ENCODE data around the gene MYORG.
"Not testable (repeated sequence)": the region's sequence is repeated elsewhere in the genome, so short reads cannot be mapped to it uniquely, and the experiment has no call there.

MYORG gene

GRCh38 chr9:34368796-34369195, 7.9 kb downstream of the MYORG start:
- not testable (repeated sequence) for DNase-seq

GRCh38 chr9:34367751-34368410, 8.8 kb downstream of the MYORG start:
- DNase-seq = not testable (repeated sequence)

GRCh38 chr9:34366365-34366764, 10.3 kb downstream of the MYORG start:
- DNase-seq = no peak

GRCh38 chr9:34365282-34365681, 11.4 kb downstream of the MYORG start:
- DNase-seq = no peak

GRCh38 chr9:34363619-34364351, 12.9 kb downstream of the MYORG start:
- no peak for DNase-seq

- DNase-seq = no peak
Observed at GRCh38 chr9:34362614-34363214, 14.0 kb downstream of the MYORG start.

DNA sequence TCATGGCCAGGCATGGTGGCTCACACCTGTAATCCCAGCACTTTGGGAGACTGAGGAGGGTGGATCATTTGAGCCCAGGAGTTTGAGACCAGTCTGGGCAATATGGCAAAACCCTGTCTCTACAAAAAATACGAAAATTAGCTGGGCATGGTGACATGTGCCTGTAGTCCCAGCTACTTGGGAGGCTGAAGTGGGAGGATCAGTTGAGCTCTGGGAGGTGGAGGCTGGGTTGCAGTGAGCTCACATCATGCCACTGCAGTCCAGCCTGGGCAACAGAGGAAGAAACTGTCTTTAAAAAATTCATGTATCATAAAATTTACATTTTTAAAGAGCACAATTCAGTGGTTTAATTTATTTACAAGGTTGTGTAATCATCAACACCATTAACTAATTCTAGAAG, 23.7 kb downstream of the MYORG start:
- not testable (repeated sequence) for DNase-seq

DNA sequence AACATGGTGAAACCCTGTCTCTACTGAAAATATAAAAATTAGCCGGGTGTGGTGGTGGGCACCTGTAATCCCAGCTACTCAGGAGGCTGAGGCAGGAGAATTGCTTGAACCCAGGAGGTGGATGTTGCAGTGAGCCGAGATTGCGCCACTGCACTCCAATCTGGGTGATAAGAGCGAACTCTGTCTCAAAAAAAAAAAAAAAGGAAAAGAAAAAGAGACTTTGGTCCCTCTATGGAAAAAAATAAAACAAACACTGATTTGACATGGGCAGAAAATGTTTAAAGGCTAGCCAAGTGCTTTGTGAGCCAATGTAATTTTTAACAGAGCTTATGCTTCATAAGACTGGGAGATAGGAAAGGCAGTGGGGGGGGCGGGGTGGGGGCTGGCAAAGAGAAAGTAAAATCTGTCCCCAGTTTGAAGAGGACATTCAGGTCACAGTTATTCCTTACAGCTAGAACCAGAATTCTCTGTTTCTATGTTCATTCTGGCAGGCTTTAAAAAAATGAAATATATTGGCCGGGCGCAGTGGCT, 24.5 kb downstream of the MYORG start:
- DNase-seq = not testable (repeated sequence)

DNA sequence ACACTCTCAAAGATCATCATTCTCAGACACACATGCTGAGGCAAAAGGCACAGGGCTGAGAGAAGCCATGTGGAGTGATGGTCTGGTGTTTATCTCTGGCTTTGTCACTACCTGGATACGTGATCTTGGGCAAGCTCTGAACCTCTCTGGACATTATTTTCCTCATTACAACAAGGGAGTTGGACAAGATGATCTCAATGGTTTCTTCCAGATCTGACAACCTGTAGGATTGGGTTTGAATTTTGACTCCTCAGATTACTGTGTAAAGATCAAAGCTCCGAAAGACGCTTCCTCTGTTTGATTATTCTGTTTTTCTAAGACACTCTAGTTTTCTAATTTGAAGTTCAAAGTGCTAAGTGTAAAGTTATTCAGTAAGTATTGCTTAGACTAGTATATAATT, 27.4 kb downstream of the MYORG start:
- no peak for DNase-seq

GRCh38 chr9:34347800-34348158, 28.9 kb downstream of the MYORG start:
- no peak for DNase-seq

DNA sequence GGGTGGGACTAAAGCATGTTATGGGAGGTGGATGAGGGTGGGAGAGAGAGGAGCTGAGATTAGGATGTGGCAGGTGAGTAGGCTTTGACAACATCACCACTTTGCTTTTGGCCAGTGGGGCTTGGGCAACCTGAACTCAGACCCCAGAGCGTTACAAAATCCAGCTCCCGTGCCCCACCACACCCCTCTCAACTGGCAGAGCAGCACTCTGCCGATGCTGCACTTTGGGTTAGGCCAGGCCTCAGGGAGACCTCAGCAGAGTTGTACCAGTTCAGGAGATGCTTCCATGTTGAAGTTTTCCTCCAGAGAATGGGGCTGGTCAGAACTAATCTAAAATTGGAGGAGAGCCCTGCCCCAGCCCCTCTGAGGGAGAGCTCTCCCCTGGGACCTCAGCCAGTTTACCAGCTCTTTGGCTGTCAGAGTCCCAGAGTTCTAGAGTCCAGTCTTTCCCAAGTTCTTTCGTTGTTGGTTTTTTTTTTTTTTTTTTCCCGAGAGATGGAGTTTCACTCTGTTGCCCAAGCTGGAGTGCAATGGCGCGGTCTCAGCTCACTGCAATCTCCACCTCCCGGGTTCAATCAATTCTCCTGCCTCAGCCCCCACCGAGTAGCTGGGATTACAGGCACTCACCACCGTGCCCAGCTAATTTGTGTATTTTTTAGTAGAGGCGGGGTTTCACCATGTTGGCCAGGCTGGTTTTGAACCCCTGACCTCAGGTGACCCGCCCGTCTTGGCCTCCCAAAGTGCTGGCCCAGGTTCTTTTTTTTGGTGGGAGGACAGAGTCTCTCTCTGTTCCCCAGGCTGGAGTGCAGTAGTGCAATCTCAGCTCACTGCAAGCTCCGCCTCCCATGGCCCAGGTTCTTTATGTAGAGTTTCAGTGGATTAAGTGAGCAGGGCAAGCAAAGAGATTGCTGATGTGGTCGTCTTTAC, 29.6 kb downstream of the MYORG start:
- no peak for DNase-seq

DNA sequence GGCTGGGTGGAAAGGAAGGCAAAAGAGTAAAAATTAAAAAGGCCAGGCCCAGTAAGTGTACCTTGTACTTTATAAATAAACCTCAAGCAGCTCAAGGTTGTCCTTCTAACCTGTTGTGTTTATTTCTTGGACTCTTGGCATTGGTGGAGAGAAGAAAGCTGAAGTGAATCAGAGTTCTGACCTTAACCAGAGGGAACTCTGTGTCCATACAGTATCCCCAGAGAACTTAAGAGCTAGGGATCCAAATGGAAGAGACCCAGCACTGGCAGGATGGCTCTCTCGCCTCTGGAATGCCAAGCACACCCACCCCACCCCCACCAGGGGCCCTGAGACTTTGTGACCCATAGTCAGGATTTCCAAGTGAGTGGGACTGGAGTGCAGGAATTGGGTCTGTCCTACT, 33.1 kb downstream of the MYORG start:
- DNase-seq = no peak

GRCh38 chr9:34343090-34343489, 33.6 kb downstream of the MYORG start:
- DNase-seq = no peak

GRCh38 chr9:34341659-34342295, 34.9 kb downstream of the MYORG start:
- DNase-seq = no peak

GRCh38 chr9:34338665-34339385, 37.9 kb downstream of the MYORG start:
- DNase-seq = no peak

DNA sequence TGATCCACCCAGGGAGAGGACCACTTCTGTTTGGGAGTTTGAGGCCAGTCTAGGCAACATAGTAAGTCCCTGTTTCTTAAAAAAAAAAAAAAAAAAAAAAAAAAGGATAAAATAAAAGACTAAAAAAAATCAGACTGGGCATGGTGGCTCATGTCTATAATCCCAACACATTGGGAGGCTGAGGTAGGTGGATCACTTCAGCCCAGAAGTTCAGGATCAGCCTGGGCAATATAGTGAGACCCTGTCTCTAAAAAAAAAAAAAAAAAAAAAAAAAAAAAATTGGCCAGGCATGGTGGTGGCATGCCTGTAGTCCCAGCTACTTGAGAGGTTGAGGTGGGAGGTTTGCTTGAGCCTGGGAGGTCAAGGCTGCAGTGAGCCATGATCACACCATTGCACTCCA, 38.6 kb downstream of the MYORG start:
- not testable (repeated sequence) for DNase-seq

- no peak for DNase-seq
Observed at GRCh38 chr9:34337403-34337802, 39.3 kb downstream of the MYORG start.

- DNase-seq = no peak
Observed at GRCh38 chr9:34335376-34335775, 41.3 kb downstream of the MYORG start.

GRCh38 chr9:34334916-34335315, 41.8 kb downstream of the MYORG start:
- no peak for DNase-seq

GRCh38 chr9:34334337-34334824, 42.3 kb downstream of the MYORG start:
- DNase-seq = no peak

- no peak for DNase-seq
Observed at GRCh38 chr9:34333836-34334235, 42.9 kb downstream of the MYORG start.
